CD4-positive, alpha-beta T cell (primary cell): ENCODE results near the gene DUSP2. TPM values are rescaled to one million over a fixed set of nuclear protein-coding genes. Genes with fewer than 3 reads are reported as not detected.

Experiments
- ATAC-seq: fragments of 200-7000 bp; cut with Tn5 transposase; one replicate; pipeline ENCODE4 v1.10.0; 2022; ENCODE audit warnings: mild to moderate bottlenecking; ENCODE audit not compliant: poor library complexity
- CTCF ChIA-PET: fragments of 350-600 bp; sonication (Branson Sonifier 250); formaldehyde crosslinking; loops from one replicate; lab custom pipeline; 2021; ENCODE audit warnings: antibody characterized with exemption, inconsistent platforms; lab: Charles Lee
- POLR2A ChIA-PET: fragments of 350-600 bp; sonication (Branson Sonifier 250); formaldehyde crosslinking; loops from one replicate; lab custom pipeline; 2021; ENCODE audit warnings: antibody characterized with exemption, inconsistent platforms; lab: Charles Lee
- DNase-seq, 14 experiments: peaks; one replicate each; pipeline ENCODE4 v3.0.0-alpha.2; 2013 to 2020; ENCODE audit warnings: mixed read lengths in 2 of 14
- H3K27ac ChIP-seq, 2 donors: one replicate each; pipeline versions ENCODE4 v1.5.1 to v1.7.0; 2013; ENCODE audit warnings: low read length in 2 of 2, low read depth in 1 of 2, mild to moderate bottlenecking in 1 of 2
- H3K27me3 ChIP-seq, 2 experiments: 1 replicate in 1 of 2; 2 replicates in 1 of 2; pipeline versions ENCODE4 v1.6.1 to v1.7.0; 2013; ENCODE audit warnings: low read length in 2 of 2, control low read depth in 1 of 2, mild to moderate bottlenecking in 1 of 2, moderate library complexity in 1 of 2; ENCODE audit not compliant: insufficient read depth in 2 of 2, control insufficient read depth in 1 of 2
- H3K36me3 ChIP-seq: one replicate; pipeline ENCODE4 v1.6.1; 2013; ENCODE audit warnings: low read length, control low read depth; ENCODE audit not compliant: insufficient read depth
- H3K4me1 ChIP-seq: one replicate; pipeline ENCODE4 v1.6.1; 2013; ENCODE audit warnings: low read length, control low read depth; ENCODE audit not compliant: insufficient read depth
- H3K4me3 ChIP-seq: one replicate; pipeline ENCODE4 v1.5.1; 2013; ENCODE audit warnings: mild to moderate bottlenecking, low read length, moderate library complexity
- H3K9me3 ChIP-seq, 2 experiments: 1 replicate in 1 of 2; 2 replicates in 1 of 2; pipeline versions ENCODE4 v1.6.1 to v1.7.0; 2013; ENCODE audit warnings: low read length in 2 of 2, mild to moderate bottlenecking in 2 of 2, control low read depth in 1 of 2, moderate library complexity in 1 of 2; ENCODE audit not compliant: control insufficient read depth in 1 of 2, insufficient read depth in 1 of 2
- H3K27ac Mint-ChIP-seq: one replicate; pipeline ENCODE4 v1.8.0; 2020; ENCODE audit warnings: mixed read lengths
- H3K27me3 Mint-ChIP-seq: one replicate; pipeline ENCODE4 v1.8.0; 2021; ENCODE audit warnings: mixed read lengths
- H3K36me3 Mint-ChIP-seq: one replicate; pipeline ENCODE4 v1.8.0; 2021; ENCODE audit warnings: low read depth, mixed read lengths
- H3K4me1 Mint-ChIP-seq: one replicate; pipeline ENCODE4 v1.8.0; 2021; ENCODE audit warnings: low read depth, mixed read lengths
- H3K4me3 Mint-ChIP-seq: one replicate; pipeline ENCODE4 v1.8.0; 2020; ENCODE audit warnings: mild to moderate bottlenecking, mixed read lengths
- H3K9me3 Mint-ChIP-seq: one replicate; pipeline ENCODE4 v1.8.0; 2020; ENCODE audit warnings: mixed read lengths
- intact Hi-C, 2 experiments: fragments of 100-400 bp; cut with DNase I in 1 of 2; cut with micrococcal nuclease in 1 of 2; formaldehyde crosslinking; loops; one replicate each; pipeline versions ENCODE4 v1.15.1 to v1.9.0; 2023 to 2025; cut with DNase I, micrococcal nuclease
- total RNA-seq, 174 experiments: library from RNA in 2 of 174; stranded (reverse) in 2 of 174; gene quantifications; one replicate each; pipeline ENCODE4 v1.2.3 and lab custom pipeline; 2021 to 2026
- TF ChIP-seq, protein P1 (sequence below): fragments of 200-600 bp; IDR thresholded peaks from one replicate; pipeline ENCODE4 v1.8.0; 2022; ENCODE audit warnings: antibody characterized with exemption, mild to moderate bottlenecking

DUSP2 gene
- total RNA-seq, 2 experiments from 2014 or later = 728 to 730 TPM

DNA sequence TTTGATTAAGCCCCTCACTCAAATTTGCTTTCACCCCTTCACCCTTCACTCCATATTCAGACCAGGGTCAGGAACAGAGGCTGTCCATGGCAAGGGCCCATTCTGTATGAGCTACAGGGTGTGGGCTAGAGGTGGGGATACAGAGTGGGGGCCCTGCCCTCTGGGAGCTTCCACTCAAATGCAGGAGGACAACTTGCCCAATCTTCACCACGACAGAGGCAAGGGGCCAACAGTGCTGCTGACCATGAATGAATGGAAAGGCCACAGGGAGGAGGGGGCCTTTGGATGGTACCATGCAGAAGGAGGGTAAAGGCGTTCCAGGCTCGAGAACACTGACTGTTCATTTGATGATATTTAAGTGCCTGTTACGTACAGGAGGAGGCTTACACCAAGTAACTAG is 51.7 kb downstream of the DUSP2 start:
- no peak for ATAC-seq
- Mint-ChIP-seq H3K36me3 (no peaks in the 10 kb centered on the region), H3K4me1 (no peaks in the 10 kb centered on the region), H3K9me3 (no peaks in the 10 kb centered on the region), H3K27ac (no peak overlapping the region), H3K4me3 (no peak overlapping the region), H3K27me3 (no peaks in the 10 kb centered on the region)
- ChIA-PET POLR2A (no interaction called here), CTCF (no interaction called here)
- Histone ChIP-seq H3K4me1 (no peaks in the 10 kb centered on the region), H3K27me3 (no peaks in the 10 kb centered on the region), H3K36me3 (no peaks in the 10 kb centered on the region), H3K9me3 (no peaks in the 10 kb centered on the region), H3K4me3 (no peak overlapping the region), H3K27ac (no peak overlapping the region)
- DNase-seq = peak in 1 of 14 experiments; percentile 5
- TF ChIP-seq, protein P1, sequence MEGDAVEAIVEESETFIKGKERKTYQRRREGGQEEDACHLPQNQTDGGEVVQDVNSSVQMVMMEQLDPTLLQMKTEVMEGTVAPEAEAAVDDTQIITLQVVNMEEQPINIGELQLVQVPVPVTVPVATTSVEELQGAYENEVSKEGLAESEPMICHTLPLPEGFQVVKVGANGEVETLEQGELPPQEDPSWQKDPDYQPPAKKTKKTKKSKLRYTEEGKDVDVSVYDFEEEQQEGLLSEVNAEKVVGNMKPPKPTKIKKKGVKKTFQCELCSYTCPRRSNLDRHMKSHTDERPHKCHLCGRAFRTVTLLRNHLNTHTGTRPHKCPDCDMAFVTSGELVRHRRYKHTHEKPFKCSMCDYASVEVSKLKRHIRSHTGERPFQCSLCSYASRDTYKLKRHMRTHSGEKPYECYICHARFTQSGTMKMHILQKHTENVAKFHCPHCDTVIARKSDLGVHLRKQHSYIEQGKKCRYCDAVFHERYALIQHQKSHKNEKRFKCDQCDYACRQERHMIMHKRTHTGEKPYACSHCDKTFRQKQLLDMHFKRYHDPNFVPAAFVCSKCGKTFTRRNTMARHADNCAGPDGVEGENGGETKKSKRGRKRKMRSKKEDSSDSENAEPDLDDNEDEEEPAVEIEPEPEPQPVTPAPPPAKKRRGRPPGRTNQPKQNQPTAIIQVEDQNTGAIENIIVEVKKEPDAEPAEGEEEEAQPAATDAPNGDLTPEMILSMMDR = no peak
- intact Hi-C loops = no loop called here

Other genes starting within 250 kb of the DUSP2 start
- 10 to 100 TPM; 74.0 to 78.3 TPM for gene ANKRD36C, start 153.6 kb downstream of the DUSP2 start, total RNA-seq
- 1 to 10 TPM; 1.3 to 2.0 TPM for gene GPAT2, start 110.5 kb downstream of the DUSP2 start, total RNA-seq
- under 1 TPM; 0.52 to 0.84 TPM for gene ADRA2B, start 28.9 kb downstream of the DUSP2 start, total RNA-seq
- gene ASTL, start 6.9 kb downstream of the DUSP2 start, total RNA-seq = 1 to 10 TPM; 5.0 to 6.5 TPM
- 10 to 100 TPM; 57.4 to 58.6 TPM for gene STARD7, start 63.4 kb upstream of the DUSP2 start, total RNA-seq
- 10 to 100 TPM; 34.2 to 36.0 TPM for gene TMEM127, start 120.6 kb upstream of the DUSP2 start, total RNA-seq
- gene CIAO1, start 120.8 kb upstream of the DUSP2 start, total RNA-seq = 10 to 100 TPM; 55.4 to 55.6 TPM
- gene SNRNP200, start 160.1 kb upstream of the DUSP2 start, total RNA-seq = 100 to 1,000 TPM; 274 to 297 TPM
- 1 to 10 TPM; 5.1 to 5.7 TPM for gene ITPRIPL1, start 179.9 kb upstream of the DUSP2 start, total RNA-seq
- 1 to 10 TPM; 3.0 to 3.1 TPM for gene NCAPH, start 190.3 kb upstream of the DUSP2 start, total RNA-seq